ENCODE results near the gene EBI3.
A peak's percentile ranks its signal among the peaks of the same experiment; 100 is the strongest.
"Not testable (repeated sequence)": the region's sequence is repeated elsewhere in the genome, so short reads cannot be mapped to it uniquely, and the experiment has no call there.

EBI3 gene

GRCh38 chr19:4232614-4233281 is 3.4 kb downstream of the EBI3 start:
- no peak for DNase-seq (ENCODE audit: low spot score)
- TF ChIP-seq, protein P1, sequence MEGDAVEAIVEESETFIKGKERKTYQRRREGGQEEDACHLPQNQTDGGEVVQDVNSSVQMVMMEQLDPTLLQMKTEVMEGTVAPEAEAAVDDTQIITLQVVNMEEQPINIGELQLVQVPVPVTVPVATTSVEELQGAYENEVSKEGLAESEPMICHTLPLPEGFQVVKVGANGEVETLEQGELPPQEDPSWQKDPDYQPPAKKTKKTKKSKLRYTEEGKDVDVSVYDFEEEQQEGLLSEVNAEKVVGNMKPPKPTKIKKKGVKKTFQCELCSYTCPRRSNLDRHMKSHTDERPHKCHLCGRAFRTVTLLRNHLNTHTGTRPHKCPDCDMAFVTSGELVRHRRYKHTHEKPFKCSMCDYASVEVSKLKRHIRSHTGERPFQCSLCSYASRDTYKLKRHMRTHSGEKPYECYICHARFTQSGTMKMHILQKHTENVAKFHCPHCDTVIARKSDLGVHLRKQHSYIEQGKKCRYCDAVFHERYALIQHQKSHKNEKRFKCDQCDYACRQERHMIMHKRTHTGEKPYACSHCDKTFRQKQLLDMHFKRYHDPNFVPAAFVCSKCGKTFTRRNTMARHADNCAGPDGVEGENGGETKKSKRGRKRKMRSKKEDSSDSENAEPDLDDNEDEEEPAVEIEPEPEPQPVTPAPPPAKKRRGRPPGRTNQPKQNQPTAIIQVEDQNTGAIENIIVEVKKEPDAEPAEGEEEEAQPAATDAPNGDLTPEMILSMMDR (IDR thresholded peaks at IDR 0.05; ENCODE audit: extremely low read depth, missing control alignments) = no peak

DNA sequence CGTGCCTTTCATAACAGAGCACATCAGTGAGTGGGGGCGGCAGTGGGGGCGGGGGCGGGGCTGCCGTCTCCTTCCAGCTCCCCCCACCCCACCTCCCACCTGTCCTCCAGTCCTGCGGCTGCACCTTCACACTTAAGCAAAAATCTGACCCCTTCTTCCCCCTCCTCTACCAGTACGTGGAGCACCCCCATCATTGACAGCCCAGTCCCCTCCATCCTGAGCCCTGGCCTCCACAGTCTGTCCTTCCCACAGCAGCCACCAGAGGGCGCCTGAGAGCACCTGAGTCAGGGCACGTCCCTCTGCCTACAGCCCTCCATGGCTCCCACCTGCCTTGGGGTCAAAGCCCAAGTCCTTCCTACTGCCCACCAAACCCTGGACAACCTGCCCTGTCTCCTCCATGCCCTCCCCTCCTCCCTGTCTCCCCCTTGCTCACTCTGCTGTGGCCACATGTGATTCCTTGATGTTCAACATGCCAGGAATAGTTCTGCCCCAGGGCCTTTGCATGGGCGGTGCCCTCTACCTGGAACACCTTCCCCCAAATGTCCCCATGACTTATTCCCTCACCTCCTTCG is 4.0 kb downstream of the EBI3 start:
- TF ChIP-seq, protein P1 (IDR thresholded peaks at IDR 0.05; ENCODE audit: extremely low read depth, missing control alignments) = peak; percentile 83
- peak; percentile 62 for DNase-seq (ENCODE audit: low spot score)

- no peak for DNase-seq (ENCODE audit: low spot score)
- TF ChIP-seq, protein P1 (IDR thresholded peaks at IDR 0.05; ENCODE audit: extremely low read depth, missing control alignments) = no peak
Observed at GRCh38 chr19:4234142-4234861, 5.0 kb downstream of the EBI3 start.

DNA sequence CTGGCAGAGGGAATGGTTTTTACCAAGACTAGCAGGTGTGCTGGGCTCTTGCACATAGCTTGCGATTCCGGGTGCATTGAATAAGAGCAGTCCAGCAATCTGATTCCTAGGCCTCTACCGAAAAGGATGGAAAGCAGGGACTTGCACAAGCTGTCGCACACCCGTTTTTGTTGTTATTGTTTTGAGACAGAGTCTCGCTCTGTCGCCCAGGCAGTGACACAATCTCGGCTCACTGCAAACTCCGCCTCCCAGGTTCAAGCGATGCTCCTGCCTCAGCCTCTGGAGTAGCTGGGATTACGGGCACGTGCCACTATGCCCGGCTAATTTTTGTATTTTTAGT is 5.5 kb downstream of the EBI3 start:
- TF ChIP-seq, protein P1 (IDR thresholded peaks at IDR 0.05; ENCODE audit: extremely low read depth, missing control alignments) = no peak
- no peak for DNase-seq (ENCODE audit: low spot score)

DNA sequence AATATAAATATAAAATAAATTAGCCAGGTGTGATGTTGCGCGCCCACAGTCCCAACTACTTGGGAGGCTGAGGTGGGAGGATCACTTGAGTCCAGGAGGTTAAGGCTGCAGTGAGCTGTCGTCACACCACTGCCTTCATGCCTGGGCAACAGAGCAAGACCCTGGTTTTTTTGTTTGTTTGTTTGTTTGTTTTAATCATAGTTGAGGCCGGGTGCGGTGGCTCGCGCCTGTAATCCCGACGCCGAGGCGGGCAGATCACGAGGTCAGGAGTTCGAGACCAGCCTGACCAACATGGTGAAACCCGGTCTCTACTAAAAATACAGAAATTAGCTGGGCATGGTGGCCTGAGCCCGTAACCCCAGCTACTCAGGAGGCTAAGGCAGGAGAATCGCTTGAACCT is 8.2 kb downstream of the EBI3 start:
- not testable (repeated sequence) for DNase-seq (ENCODE audit: low spot score)

- no peak for DNase-seq (ENCODE audit: low spot score)
- TF ChIP-seq, protein P1 (IDR thresholded peaks at IDR 0.05; ENCODE audit: extremely low read depth, missing control alignments) = no peak
Observed at GRCh38 chr19:4238831-4239230, 9.5 kb downstream of the EBI3 start.

- TF ChIP-seq, protein P1 (IDR thresholded peaks at IDR 0.05; ENCODE audit: extremely low read depth, missing control alignments) = no peak
- DNase-seq (ENCODE audit: low spot score) = no peak
Observed at GRCh38 chr19:4241824-4242430, 12.6 kb downstream of the EBI3 start.

DNA sequence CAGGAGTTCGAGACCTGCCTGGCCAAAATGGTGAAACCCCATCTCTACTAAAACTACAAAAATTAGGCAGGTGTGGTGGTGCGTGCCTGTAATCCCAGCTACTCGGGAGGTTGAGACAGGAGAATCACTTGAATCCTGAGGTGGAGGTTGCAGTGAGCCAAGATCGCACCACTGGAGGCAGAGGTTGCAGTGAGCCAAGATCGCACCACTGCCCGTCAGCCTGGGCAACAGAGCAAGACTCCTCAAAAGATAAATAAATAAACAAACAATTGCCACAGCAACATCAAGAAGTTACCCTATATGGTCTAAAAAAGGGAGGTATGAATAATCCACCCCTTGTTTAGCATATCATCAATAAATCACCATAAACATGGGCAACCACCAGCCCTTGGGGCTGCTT is 16.6 kb downstream of the EBI3 start:
- DNase-seq (ENCODE audit: low spot score) = not testable (repeated sequence)
